ENCODE data around the gene PITPNC1.
A peak's percentile ranks its signal among the peaks of the same experiment; 100 is the strongest.
"Not testable (repeated sequence)": the region's sequence is repeated elsewhere in the genome, so short reads cannot be mapped to it uniquely, and the experiment has no call there.

PITPNC1 gene

DNA sequence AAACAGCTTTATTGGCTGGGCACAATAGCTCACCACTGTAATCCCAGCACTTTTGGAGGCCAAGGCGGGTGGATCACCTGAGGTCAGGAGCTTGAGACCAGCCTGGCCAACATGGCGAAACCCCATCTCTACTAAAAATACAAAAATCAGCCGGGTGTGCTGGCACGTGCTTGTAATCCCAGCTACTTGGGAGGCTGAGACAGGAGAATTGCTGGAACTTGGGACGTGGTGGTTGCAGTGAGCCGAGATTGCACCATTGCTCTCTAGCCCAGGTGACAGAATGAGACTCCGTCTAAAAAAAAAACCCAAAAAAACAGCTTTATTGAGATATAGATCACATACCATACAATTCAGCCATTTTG lies 274.1 kb downstream of the PITPNC1 start:
- not testable (repeated sequence) for DNase-seq (ENCODE audit: low spot score)

DNA sequence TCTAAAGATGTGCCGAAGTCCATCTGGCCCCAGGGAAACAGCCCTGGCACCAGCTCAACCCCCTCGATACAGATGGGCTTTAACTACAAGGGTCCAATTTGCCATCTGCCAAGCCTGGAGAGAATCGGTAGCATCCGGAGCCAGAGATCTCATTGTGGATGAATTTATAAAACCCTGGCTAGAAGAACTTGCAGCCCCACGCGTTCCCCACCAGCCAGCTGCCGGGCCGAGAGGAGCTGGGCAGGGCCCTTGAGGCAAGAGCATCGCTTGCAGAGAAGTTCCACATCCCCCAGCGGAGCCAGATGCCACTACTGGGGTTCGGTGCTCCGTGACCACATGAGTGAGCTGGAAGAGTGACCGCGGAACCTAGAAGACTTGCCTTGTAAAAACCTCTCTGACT lies 275.4 kb downstream of the PITPNC1 start:
- DNase-seq (ENCODE audit: low spot score) = no peak

- no peak for DNase-seq (ENCODE audit: low spot score)
These were observed 278.5 kb downstream of the PITPNC1 start for GRCh38 chr17:67655478-67656148.

DNA sequence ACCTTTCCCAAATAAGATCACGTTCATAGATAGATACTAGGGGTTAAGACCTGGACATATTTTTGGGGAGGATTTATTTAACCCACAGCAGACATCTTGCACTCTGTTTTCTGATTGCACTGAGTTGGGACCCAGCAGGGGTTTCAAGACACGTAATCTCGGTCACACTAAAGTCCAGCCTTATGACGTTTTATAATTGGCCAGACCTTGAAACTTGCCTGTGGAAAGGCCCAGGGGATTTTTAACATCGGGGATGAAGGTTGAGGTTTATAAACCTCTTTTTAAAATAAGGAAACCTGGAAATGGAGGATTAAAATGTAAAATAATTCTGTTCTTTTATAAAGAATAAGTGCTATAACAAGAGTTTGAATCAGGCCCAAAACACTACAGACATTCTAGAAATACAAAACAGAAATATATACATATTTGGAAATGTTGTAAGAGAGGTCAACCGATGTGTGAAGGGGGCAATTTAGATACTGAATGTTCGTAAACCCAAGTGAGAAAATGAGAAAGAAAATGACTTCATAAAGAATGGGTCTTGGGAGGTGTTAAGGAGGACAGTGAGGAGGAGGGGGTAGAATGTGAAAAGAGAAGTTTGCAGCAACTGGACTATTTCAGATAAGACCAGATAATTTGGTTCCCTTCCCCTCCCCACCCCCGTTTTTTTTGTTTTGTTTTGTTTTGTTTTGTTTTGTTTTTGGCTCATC lies 279.6 kb downstream of the PITPNC1 start:
- DNase-seq (ENCODE audit: low spot score) = no peak

DNA sequence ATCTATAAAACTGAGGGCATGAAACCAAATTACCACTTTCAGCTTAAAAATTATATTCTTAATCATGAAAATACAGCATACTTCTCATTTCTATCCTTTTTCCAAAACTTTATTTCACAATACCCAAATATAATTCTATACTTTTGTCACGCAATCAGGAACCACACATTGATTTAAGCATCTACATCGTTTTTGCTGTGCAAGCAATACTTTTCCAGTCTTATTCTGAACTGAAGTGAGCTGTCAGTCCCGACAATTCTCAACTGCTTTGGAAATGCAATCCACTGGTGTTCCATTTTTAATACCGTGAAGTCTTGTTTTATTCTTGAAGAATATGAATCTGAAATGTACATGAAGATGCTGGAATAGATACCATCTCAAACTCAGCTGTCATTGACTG lies 280.5 kb downstream of the PITPNC1 start:
- DNase-seq (ENCODE audit: low spot score) = no peak

DNA sequence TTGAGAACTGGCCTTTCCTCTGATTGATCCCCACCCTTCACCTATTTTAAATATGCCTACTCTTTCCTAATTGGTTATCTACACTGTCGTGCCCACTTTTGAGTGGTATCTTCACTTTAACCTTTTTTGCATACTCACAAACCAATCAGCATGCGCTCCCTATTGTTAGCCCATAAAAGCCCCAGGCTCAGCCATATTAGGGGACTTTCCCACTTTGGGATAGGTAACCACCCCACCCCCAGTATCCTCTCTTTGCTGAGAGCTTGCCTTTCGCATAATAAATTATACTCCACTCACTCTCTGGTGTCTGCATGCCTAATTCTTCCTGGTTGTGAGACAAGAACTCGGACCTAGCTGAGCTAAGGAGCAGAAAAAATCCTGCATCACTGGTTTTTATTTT lies 281.2 kb downstream of the PITPNC1 start:
- no peak for DNase-seq (ENCODE audit: low spot score)

- no peak for DNase-seq (ENCODE audit: low spot score)
These were observed 281.9 kb downstream of the PITPNC1 start for GRCh38 chr17:67659028-67659427.

DNA sequence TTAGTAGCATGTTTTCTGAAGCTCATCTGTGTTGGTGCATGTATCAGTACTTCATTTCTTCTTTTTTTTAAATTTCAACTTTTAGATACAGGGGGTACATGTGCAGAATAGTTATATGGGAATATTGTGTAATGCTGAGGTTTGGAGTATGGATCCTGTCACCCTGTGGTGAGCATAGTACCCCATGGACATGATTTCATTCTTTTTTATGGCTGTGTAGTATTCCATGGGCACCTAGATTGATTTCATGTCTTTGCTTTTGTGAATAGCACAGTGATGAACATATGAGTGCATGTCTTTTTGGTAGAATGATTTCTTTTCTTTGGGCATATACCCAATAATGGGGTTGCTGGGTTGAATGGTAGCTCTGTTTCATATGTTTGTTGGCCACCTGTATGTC lies 285.6 kb downstream of the PITPNC1 start:
- DNase-seq (ENCODE audit: low spot score) = no peak

DNA sequence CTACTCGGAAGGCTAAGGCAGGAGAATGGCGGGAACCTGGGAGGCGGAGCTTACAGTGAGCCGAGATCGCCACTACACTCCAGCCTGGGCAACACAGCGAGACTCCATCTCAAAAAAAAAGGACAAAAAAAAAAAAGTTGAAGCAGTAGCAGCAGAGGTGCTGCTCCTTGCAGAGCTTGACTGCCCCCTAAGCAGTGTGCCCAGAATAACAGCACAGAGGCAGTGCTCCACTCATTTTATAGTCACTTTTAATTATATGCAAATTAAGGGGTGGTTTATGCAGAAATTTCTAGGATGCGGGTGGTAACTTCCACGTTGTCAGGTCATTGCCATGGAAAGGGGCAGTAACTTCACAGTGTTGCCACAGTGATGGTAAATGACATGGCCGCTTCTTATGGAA lies 286.4 kb downstream of the PITPNC1 start:
- peak; percentile 8 for DNase-seq (ENCODE audit: low spot score)

DNA sequence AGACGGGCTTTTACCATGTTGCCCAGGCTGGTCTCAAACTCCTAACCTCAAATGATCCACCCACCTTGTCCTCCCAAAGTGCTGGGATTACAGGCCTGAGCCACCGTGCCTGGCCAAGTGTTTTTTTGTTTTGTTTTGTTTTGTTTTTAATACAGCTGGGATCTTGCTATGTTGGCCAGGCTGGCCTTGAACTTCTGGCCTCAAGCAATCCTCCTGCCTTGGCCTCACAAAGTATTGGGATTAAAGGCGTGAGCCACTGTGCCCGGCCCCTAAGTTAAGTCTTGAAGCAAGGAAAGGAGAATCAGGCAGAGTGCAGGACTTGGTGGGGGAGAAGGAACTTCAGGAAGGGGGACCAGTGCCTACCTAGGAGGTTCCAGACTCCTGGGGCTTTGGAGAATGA lies 288.9 kb downstream of the PITPNC1 start:
- DNase-seq (ENCODE audit: low spot score) = no peak

DNA sequence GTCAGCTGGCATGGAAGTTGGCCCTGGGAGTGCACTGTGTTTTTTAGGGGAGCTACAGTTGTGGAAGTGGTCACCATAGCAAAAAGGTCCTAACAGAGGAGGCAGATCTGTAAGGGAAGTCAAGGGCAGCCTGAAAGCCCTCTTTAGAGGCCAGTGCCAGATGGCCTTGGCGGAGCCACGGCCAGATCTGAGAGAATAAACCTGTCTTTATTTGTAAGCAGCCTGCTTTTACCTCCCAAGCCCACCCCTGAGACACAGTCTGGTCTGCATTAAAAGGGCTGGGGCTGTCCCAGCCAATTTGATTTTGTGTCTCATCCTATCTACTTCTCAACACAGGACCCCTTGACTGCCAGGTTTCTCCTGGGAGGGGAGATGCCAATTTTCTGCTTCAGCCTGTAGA lies 289.6 kb downstream of the PITPNC1 start:
- no peak for DNase-seq (ENCODE audit: low spot score)

GRCh38 chr17:67671493-67671892 lies 294.4 kb downstream of the PITPNC1 start:
- no peak for DNase-seq (ENCODE audit: low spot score)

GRCh38 chr17:67672592-67673335 lies 295.7 kb downstream of the PITPNC1 start:
- no peak for DNase-seq (ENCODE audit: low spot score)

DNA sequence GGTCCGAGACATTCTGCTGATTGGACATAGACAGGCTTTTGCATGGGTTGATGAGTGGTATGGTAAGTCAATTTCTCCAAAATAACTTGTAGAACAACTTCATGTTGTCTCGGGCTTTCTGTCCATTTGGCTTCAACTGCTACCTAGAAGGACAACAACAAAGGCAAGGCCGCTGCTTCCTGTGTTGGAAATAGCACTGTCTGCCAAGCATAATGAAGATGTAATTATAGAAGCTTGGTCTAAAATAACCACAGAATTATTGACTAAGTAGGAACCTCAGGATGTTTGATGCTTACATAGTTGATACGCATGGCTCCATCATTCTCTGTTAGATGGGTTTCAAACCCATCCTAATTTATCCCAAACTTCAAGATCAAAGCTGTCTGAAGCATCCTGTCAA lies 298.4 kb downstream of the PITPNC1 start:
- no peak for DNase-seq (ENCODE audit: low spot score)

DNA sequence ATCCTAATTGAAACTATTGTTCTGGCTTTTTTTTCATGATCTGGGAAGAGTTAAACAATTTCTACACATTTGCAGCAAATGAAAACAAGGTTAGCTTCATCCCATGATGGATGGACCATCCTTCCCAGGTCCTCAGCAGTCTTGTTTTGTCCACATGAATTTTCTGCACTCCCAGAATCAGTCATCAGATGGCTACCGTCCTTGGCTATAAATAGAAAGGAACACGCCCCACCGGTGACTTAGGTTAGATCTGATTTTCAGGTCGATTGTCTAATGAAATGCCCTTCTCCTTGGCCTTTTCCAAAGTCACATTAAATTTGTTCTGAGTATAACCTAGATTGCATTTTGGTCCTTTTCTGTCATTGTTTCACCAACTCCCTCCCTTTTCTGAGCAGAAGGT lies 299.2 kb downstream of the PITPNC1 start:
- DNase-seq (ENCODE audit: low spot score) = no peak

GRCh38 chr17:67678414-67678813 lies 301.3 kb downstream of the PITPNC1 start:
- no peak for DNase-seq (ENCODE audit: low spot score)

GRCh38 chr17:67679225-67679624 lies 302.1 kb downstream of the PITPNC1 start:
- DNase-seq (ENCODE audit: low spot score) = no peak

- DNase-seq (ENCODE audit: low spot score) = no peak
These were observed 302.6 kb downstream of the PITPNC1 start for GRCh38 chr17:67679721-67680120.

DNA sequence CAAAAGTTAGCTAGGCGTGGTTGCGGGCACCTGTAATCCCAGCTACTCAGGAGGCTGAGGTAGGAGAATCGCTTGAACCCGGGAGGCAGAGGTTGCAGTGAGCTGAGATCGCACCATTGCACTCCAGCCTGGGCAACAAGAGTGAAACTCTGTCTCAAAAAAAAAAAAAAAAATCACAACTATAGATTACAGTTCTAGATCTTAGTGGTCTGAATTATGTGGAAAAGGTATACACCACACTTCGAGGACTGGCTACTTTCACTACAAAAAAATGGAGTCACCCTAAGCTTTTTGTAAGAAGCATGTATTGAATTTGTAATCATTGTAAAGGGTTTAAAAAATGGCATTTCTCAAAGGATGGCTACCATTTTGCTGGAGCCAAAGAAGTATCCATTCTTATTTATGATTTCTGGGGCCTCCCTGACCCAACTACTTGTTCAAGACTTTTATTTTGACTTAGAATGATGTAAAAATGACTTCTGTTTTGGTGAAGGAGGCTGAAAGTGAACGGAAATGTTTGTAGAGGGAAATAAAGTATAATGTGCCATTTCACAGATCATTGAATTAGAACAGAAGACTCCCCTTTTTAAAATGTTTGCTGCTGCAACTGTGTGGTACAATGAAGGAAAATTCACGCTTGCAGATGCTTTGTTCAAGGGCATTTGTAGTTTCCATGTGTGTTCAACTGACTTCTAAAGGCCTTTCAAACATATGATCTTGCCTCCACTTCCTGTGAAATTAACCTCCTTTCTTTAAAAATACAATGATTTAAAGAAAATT lies 303.6 kb downstream of the PITPNC1 start:
- DNase-seq (ENCODE audit: low spot score) = no peak

DNA sequence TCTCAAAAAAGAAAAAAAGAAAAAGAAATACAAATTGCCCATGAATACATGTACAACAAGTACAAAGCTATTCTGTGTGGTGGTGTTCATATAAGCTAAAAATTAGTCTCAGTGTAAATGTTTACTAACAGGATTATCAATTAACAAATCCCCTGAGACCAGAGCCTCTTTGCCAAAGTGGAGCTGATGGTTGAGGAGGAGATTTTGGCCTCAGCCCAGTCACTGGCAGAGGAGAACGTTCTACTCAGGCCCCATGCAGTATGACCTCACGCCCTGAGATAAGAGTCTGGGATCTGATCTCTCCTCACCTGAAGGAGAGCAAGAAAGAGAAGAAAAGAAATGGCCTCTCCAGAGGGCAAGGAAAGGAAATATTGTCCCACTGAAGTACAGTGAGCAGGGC lies 305.1 kb downstream of the PITPNC1 start:
- no peak for DNase-seq (ENCODE audit: low spot score)

DNA sequence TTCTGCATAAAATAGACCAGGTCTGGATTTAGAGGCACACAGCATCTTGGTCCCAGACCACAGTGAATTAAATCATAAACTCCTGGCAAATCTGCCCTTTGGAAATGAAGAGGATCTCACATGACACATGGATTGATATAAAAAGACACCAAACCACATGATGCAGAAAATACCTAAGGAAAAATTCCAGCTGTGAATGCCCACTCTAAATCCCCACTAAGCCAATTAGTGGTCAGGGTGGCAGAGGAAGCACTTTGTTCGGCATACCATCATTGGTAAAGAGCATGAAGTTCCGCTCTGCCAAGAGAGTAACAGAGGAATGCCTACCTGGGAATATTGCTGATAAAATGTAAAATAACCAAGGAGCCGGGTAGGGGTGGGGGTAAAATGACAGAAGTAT lies 308.3 kb downstream of the PITPNC1 start:
- no peak for DNase-seq (ENCODE audit: low spot score)

GRCh38 chr17:67686241-67686640 lies 309.2 kb downstream of the PITPNC1 start:
- DNase-seq (ENCODE audit: low spot score) = no peak

- no peak for DNase-seq (ENCODE audit: low spot score)
These were observed 310.4 kb downstream of the PITPNC1 start for GRCh38 chr17:67687511-67687910.
